WTC11 (cell line): ENCODE measurements around the gene CYB5D1. TPM values are rescaled to one million over a fixed set of nuclear protein-coding genes. Genes with fewer than 3 reads are reported as not detected.

Source experiments
- ATAC-seq: fragments of 200-7000 bp; cut with Tn5 transposase; 2 replicates; pipeline ENCODE4 v1.10.0; 2021; ENCODE audit warnings: mild to moderate bottlenecking, moderate library complexity
- CTCF ChIA-PET: fragments of 300-600 bp; sonication (Branson Sonifier 250); formaldehyde crosslinking; loops from one replicate; lab custom pipeline; 2021; ENCODE audit warnings: antibody characterized with exemption; lab: Charles Lee
- POLR2A ChIA-PET: fragments of 350-600 bp; sonication (Branson Sonifier 250); formaldehyde crosslinking; loops from one replicate; lab custom pipeline; 2021; ENCODE audit warnings: antibody characterized with exemption; lab: Charles Lee
- DNase-seq: peaks from one replicate; pipeline ENCODE4 v3.0.0; 2021; ENCODE audit warnings: low spot score
- H3K27ac Mint-ChIP-seq: 2 replicates; pipeline ENCODE4 v1.8.0; 2021; ENCODE audit warnings: mixed read lengths
- H3K27me3 Mint-ChIP-seq: 2 replicates; pipeline ENCODE4 v1.8.0; 2021; ENCODE audit warnings: low read depth, mild to moderate bottlenecking, moderate library complexity, mixed read lengths
- H3K36me3 Mint-ChIP-seq: 2 replicates; pipeline ENCODE4 v1.8.0; 2021; ENCODE audit warnings: mixed read lengths
- H3K4me1 Mint-ChIP-seq: 2 replicates; pipeline ENCODE4 v1.8.0; 2022; ENCODE audit warnings: mixed read lengths
- H3K4me3 Mint-ChIP-seq: 2 replicates; pipeline ENCODE4 v1.8.0; 2021; ENCODE audit warnings: mild to moderate bottlenecking, moderate library complexity, mixed read lengths
- H3K9me3 Mint-ChIP-seq: 2 replicates; pipeline ENCODE4 v1.8.0; 2021; ENCODE audit warnings: mixed read lengths
- ATF2 ChIP-seq: sonication (generic); formaldehyde crosslinking; IDR thresholded peaks from 2 replicates; pipeline ENCODE4 v1.8.1; 2022; ENCODE audit warnings: low read depth, missing genetic modification reagents, borderline replicate concordance
- E2F4 ChIP-seq: sonication (generic); formaldehyde crosslinking; IDR thresholded peaks from 2 replicates; pipeline ENCODE4 v1.8.1; 2022; ENCODE audit warnings: low read depth, mild to moderate bottlenecking, moderate library complexity, missing genetic modification reagents, borderline replicate concordance
- ERG ChIP-seq: fragments of 250-450 bp; sonication (Bioruptor Pico); IDR thresholded peaks from 2 replicates; pipeline ENCODE4 v1.8.0; 2021; ENCODE audit warnings: mild to moderate bottlenecking
- ETV6 ChIP-seq: sonication (generic); formaldehyde crosslinking; IDR thresholded peaks from 2 replicates; pipeline ENCODE4 v1.8.1; 2022; ENCODE audit warnings: mild to moderate bottlenecking, missing genetic modification reagents
- FOXP1 ChIP-seq: sonication (generic); formaldehyde crosslinking; IDR thresholded peaks from 2 replicates; pipeline ENCODE4 v1.8.0; 2022; ENCODE audit warnings: missing genetic modification reagents, mild to moderate bottlenecking, moderate library complexity, borderline replicate concordance
- HMGA2 ChIP-seq: fragments of 250-450 bp; sonication (Bioruptor Pico); IDR thresholded peaks from 2 replicates; pipeline ENCODE4 v1.4.0; 2021; ENCODE audit warnings: mild to moderate bottlenecking, moderate library complexity
- HMGXB4 ChIP-seq: sonication (generic); formaldehyde crosslinking; IDR thresholded peaks from 2 replicates; pipeline ENCODE4 v1.8.1; 2023; ENCODE audit warnings: mild to moderate bottlenecking, moderate library complexity, missing genetic modification reagents
- RORB ChIP-seq: fragments of 250-450 bp; sonication (Bioruptor Pico); IDR thresholded peaks from 2 replicates; pipeline ENCODE4 v1.9.0; 2021; ENCODE audit warnings: mild to moderate bottlenecking
- SOX15 ChIP-seq: fragments of 250-450 bp; sonication (Bioruptor Pico); IDR thresholded peaks from 2 replicates; pipeline ENCODE4 v1.9.0; 2021; ENCODE audit warnings: mild to moderate bottlenecking
- ZBTB43 ChIP-seq: sonication (generic); formaldehyde crosslinking; IDR thresholded peaks from 2 replicates; pipeline ENCODE4 v1.8.1; 2023; ENCODE audit warnings: mild to moderate bottlenecking, missing genetic modification reagents
- ZNF138 ChIP-seq: sonication (generic); formaldehyde crosslinking; conservative IDR thresholded peaks from 2 replicates; pipeline ENCODE4 v1.8.1; 2022; ENCODE audit warnings: mild to moderate bottlenecking, moderate library complexity, missing genetic modification reagents
- ZNF219 ChIP-seq: sonication (generic); formaldehyde crosslinking; IDR thresholded peaks from 2 replicates; pipeline ENCODE4 v1.8.0; 2023; ENCODE audit warnings: missing genetic modification reagents, mild to moderate bottlenecking, borderline replicate concordance
- ZNF263 ChIP-seq: sonication (generic); formaldehyde crosslinking; IDR thresholded peaks from 2 replicates; pipeline ENCODE4 v1.8.1; 2022; ENCODE audit warnings: low read depth, mild to moderate bottlenecking, moderate library complexity, missing genetic modification reagents
- ZNF416 ChIP-seq: fragments of 250-450 bp; sonication (Bioruptor Pico); IDR thresholded peaks from 2 replicates; pipeline ENCODE4 v1.9.0; 2021; ENCODE audit warnings: mild to moderate bottlenecking, inconsistent platforms
- ZNF423 ChIP-seq: fragments of 250-450 bp; sonication (Bioruptor Pico); IDR thresholded peaks from 2 replicates; pipeline ENCODE4 v2.1.2; 2022; ENCODE audit warnings: mild to moderate bottlenecking, moderate library complexity
- ZSCAN18 ChIP-seq: fragments of 250-450 bp; sonication (Bioruptor Pico); IDR thresholded peaks from 2 replicates; pipeline ENCODE4 v2.1.2; 2022; ENCODE audit warnings: mild to moderate bottlenecking, moderate library complexity
- total RNA-seq: library from RNA; stranded (reverse); gene quantifications from 3 replicates; pipeline ENCODE4 v1.2.3, GENCODE V29; 2021
- TF ChIP-seq, protein P1 (sequence below): sonication (generic); formaldehyde crosslinking; IDR thresholded peaks from 2 replicates; pipeline ENCODE4 v1.8.0; 2022; ENCODE audit warnings: mild to moderate bottlenecking, missing genetic modification reagents
- TF ChIP-seq, protein P2 (sequence below): fragments of 250-450 bp; sonication (Bioruptor Pico); IDR thresholded peaks from 2 replicates; pipeline ENCODE4 v1.9.0; 2021; ENCODE audit warnings: mild to moderate bottlenecking, borderline replicate concordance
- TF ChIP-seq, protein P3 (sequence below): fragments of 250-450 bp; sonication (Bioruptor Pico); conservative IDR thresholded peaks from 2 replicates; pipeline ENCODE4 v1.9.0; 2021; ENCODE audit warnings: mild to moderate bottlenecking

CYB5D1 gene
- total RNA-seq, 1 experiment from 2014 or later, result 15.2 TPM

- Mint-ChIP-seq H3K27me3 (no peaks in the 10 kb centered on the region), H3K4me1 (no peaks in the 10 kb centered on the region), H3K9me3 (no peaks in the 10 kb centered on the region), H3K4me3 (no peak overlapping the region), H3K36me3 (no peaks in the 10 kb centered on the region)
- DNase-seq, result no peak
- no peak for ATAC-seq
- POLR2A ChIA-PET, result no interaction called here
- TF ChIP-seq HMGXB4 (CRISPR knock-in tag) (no peak), ZNF138 (CRISPR knock-in tag) (no peak), FOXP1 (CRISPR knock-in tag) (no peak), ETV6 (CRISPR knock-in tag) (no peak), SOX15 (CRISPR knock-in tag) (no peak)
- TF ChIP-seq, all 79 proteins: peak for 0
- H3K27ac Mint-ChIP-seq, result no peak overlapping the region
- CTCF ChIA-PET, result interaction anchor here (0.9 to 1.5 kb wide), 3 partner anchors 14 to 197 kb away, joined by 3 read pairs; no protein-coding TSS in a partner anchor
Observed at GRCh38 chr17:7875804-7876370, 18.1 kb downstream of the CYB5D1 start.

GRCh38 chr17:7878234-7878633, 20.4 kb downstream of the CYB5D1 start:
- ChIA-PET POLR2A (no interaction called here), CTCF (no interaction called here)
- Mint-ChIP-seq H3K9me3 (no peaks in the 10 kb centered on the region), H3K4me1 (no peaks in the 10 kb centered on the region), H3K27ac (no peak overlapping the region), H3K36me3 (no peaks in the 10 kb centered on the region), H3K4me3 (no peak overlapping the region), H3K27me3 (no peaks in the 10 kb centered on the region)
- no peak for ATAC-seq
- no peak for DNase-seq
- TF ChIP-seq E2F4, result no peak
- no peak for TF ChIP-seq ZNF263 (CRISPR knock-in tag)
- TF ChIP-seq HMGA2 (CRISPR knock-in tag), result no peak
- TF ChIP-seq ZBTB43 (CRISPR knock-in tag), result no peak
- TF ChIP-seq ZNF416 (CRISPR knock-in tag), result no peak
- TF ChIP-seq ERG, result no peak
- no peak for TF ChIP-seq ZSCAN18 (CRISPR knock-in tag)
- no peak for TF ChIP-seq ZNF219 (CRISPR knock-in tag)
- TF ChIP-seq ZNF423 (CRISPR knock-in tag), result no peak
- TF ChIP-seq RORB (CRISPR knock-in tag), result no peak
- no peak for TF ChIP-seq ATF2
- TF ChIP-seq, protein P1, sequence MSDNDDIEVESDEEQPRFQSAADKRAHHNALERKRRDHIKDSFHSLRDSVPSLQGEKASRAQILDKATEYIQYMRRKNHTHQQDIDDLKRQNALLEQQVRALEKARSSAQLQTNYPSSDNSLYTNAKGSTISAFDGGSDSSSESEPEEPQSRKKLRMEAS (CRISPR knock-in tag), result no peak
- TF ChIP-seq, protein P2, sequence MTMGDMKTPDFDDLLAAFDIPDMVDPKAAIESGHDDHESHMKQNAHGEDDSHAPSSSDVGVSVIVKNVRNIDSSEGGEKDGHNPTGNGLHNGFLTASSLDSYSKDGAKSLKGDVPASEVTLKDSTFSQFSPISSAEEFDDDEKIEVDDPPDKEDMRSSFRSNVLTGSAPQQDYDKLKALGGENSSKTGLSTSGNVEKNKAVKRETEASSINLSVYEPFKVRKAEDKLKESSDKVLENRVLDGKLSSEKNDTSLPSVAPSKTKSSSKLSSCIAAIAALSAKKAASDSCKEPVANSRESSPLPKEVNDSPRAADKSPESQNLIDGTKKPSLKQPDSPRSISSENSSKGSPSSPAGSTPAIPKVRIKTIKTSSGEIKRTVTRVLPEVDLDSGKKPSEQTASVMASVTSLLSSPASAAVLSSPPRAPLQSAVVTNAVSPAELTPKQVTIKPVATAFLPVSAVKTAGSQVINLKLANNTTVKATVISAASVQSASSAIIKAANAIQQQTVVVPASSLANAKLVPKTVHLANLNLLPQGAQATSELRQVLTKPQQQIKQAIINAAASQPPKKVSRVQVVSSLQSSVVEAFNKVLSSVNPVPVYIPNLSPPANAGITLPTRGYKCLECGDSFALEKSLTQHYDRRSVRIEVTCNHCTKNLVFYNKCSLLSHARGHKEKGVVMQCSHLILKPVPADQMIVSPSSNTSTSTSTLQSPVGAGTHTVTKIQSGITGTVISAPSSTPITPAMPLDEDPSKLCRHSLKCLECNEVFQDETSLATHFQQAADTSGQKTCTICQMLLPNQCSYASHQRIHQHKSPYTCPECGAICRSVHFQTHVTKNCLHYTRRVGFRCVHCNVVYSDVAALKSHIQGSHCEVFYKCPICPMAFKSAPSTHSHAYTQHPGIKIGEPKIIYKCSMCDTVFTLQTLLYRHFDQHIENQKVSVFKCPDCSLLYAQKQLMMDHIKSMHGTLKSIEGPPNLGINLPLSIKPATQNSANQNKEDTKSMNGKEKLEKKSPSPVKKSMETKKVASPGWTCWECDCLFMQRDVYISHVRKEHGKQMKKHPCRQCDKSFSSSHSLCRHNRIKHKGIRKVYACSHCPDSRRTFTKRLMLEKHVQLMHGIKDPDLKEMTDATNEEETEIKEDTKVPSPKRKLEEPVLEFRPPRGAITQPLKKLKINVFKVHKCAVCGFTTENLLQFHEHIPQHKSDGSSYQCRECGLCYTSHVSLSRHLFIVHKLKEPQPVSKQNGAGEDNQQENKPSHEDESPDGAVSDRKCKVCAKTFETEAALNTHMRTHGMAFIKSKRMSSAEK (CRISPR knock-in tag), result no peak
- TF ChIP-seq, protein P3, sequence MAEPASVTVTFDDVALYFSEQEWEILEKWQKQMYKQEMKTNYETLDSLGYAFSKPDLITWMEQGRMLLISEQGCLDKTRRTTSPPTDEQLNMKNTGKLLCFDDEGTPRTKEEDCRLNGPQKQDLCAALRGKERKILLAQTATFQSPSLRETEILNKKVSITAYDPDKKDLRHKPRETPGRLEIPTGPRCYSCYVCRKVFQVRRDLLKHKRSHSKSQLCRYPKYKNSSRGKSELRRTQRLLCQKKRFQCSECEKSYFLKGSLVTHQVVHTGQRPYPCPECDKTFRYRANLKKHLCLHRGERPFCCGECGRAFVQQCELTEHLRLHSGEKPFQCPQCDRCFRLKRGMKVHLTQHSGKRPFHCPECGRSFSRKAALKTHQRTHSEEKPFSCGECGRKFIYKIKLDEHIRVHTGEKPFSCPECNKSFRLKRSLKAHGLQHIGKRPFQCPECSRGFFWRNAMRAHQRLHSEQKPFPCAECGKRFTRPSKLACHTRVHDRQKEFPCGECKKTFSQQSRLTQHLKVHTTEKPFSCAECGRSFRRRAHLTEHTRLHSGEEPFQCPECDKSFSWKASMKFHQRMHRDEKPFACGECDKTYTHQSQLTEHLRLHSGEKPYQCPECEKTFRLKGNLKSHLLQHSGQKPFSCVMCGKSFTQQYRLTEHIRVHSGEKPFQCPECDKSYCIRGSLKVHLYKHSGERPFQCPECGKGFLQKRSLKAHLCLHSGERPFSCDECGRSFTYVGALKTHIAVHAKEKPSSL (CRISPR knock-in tag), result no peak
